GM18498 (cell line): ENCODE data around the gene THSD4.

Experiments used
- ATAC-seq: cut with Tn5 transposase; IDR thresholded peaks from one replicate; pipeline ENCODE4 v1.9.1; 2021; ENCODE audit warnings: mild to moderate bottlenecking, moderate library complexity; ENCODE audit not compliant: unreplicated experiment

THSD4 gene

DNA sequence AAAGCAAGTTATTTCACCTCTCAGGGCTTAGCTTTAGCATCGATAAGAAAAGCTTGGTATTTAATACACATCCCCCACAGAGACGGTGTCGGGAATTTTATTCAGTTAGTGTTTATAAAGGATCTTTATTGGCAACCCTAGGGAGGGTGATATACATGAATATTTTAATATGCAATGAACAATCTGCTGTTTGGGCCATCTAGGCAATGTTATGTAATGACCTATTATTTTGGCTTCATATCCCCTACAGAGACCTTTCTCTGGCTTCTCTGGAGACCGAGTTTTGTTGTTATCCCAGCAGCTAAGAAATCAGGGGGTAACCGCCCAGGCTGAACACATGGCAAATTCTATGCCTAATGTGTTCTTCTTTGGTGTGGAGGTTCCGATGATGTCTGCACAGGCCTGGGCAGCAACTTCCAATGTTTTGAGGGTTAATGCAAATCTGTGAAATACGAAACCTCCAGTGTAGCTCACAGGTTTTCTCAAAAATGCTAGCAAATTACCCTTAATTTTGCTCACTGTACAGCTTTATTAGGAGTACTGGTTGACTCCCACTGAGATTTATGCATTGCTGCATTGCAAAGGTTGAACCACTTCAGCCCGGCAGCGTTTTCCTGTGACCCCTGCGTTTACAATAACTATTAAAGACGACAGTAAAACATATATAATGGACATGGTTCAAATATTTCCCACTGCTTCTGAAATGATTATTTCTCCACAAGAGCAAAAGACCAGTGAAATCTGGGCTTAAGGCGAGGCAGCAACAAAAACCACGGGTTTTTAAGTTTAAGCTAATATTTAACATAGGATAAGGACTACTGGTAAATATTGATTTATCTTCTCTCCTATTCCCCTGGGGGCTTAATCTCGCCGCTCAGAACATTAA, 396.8 kb downstream of the THSD4 start:
- no peak for ATAC-seq

DNA sequence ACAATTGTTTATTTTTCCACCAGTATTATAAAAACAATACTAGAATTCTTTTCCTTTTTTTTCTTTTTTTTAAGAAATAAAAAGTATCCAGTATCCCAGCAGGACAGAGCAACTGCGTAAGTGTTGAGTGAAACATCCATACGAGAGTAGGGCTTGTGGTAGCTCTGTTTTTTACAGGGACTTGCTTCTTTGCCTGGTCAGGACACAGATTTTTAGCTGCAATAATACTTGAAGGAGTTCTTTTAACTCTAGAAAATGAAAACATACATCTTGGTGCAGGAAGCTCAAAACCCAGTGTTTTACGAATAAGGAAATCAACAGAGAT, 397.4 kb downstream of the THSD4 start:
- no peak for ATAC-seq

DNA sequence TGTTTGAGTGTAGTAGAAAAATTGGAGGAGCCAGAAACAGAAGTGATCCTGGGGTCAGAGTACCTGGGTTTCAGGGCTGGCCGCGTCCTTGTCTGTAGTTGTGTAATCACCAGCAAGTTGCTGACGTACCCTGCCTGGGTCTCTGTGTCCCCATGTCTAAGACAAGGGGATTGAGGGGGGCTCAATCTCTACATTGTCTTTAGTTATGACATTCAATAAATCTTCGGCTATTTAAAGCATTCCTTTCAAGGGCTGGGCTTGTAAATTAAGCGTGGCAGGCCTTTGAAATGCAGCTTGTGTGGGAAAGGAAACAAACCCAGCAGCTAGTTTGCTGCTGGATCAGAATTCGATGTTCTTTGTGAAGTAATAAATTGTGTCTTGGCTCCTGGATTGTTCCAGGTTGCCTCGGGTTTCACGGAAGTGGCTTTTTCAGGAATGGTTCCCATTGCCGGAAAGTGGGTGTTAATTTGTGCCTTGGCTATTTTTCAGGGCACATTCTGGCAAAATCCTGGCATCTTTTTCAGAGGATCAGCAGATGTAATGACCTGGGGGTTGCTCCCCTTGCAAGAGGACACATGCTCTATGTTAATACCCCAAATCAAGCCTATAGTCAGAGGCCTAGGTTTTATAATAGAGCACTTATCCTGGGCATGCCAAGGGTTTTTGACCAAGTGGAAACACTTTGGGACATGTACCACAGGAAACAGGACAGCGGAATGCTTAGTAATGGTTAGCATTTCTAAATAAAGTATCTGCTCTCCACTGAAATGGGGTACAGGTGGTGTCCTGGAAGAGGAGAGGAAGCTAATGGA, 400.3 kb downstream of the THSD4 start:
- ATAC-seq, result no peak

DNA sequence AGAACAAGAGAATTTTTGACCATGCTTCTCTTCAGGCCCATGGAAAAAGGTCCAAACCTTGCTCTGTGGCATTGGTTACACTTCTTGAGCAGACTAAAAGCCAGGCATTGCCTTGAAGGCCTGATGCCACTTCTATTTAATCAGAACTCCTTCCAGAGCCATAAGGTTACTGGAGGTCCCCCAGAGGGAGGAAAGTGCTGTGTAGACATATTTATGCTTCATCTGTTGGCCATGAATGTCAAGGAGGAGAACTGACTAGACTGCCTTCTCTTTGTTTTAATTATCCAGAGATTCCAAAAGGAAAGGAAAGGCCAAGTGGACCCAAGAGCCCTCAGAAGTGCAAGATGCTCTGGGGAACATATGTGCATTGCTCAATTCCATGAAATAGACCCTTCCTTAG, 402.5 kb downstream of the THSD4 start:
- ATAC-seq, result no peak

DNA sequence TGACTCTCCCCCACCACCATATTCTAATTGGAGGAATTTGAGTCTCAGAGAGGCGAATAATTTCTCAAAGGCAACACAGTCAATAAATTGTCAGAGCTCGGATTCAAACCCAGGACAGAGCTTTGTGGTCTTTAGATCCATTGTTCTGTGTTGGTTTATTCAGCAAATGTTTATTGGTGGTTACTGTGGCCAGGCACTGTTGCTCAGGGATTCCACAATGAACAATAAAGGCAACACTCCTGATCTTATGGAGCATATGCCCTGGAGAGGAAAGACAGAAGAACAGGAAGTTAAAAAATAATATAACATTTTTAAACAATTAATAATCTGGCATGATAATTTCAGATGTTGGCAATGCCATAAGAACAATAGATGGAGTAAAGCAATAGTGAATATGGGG, 403.4 kb downstream of the THSD4 start:
- ATAC-seq, result no peak

DNA sequence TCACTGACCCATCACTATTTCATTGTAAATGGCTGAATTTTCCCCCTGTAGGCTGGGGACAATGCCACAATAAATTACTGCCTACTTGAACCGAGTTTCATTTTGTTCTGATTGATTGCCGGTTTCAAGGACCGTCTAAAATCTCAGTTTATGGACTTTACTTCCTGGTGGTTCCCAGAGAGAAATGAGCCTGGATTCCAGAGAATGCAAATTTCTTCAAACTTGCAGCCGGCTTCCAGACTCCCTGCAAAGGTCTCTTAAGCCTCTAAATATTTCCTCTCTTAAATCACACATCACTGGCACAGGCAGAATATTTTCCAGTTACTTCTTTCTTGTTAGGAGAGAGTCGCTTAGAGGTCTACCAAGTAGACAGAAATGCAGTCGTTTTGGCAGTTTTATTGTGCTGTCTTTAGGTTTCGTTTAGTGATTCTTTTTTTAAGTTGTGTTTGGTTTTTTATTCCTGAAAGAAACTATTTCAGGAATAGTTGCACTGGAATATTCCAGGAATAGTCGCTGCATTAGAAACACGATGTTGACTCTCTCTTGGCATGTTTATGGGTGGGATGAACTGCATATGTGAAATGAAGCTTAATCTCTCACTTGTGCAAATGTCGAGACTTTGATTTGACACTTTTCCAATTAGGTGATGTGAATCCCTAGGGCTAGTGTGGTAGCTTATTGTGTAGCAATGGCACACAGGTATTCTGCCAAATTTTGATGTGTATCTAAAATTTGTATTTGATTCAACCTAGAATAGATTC, 411.0 kb downstream of the THSD4 start:
- no peak for ATAC-seq

DNA sequence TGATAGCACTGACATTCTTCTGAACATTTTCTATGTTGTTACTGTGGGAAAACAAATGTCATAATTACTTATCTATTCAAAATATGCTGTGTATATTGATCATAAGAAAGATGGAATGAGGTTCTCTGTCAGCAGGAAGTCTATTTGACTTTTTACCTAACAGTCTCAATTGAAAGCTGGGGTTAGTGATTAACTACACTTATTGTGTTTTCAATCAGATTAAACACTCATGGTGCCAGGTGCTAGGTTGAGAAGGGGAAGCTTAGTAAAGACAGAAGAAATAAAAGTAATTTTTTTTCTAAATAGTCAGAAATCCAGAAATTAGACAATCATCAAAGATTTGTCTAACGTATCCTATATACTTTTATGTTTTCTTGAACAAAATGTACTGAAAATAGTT, 414.1 kb downstream of the THSD4 start:
- no peak for ATAC-seq

DNA sequence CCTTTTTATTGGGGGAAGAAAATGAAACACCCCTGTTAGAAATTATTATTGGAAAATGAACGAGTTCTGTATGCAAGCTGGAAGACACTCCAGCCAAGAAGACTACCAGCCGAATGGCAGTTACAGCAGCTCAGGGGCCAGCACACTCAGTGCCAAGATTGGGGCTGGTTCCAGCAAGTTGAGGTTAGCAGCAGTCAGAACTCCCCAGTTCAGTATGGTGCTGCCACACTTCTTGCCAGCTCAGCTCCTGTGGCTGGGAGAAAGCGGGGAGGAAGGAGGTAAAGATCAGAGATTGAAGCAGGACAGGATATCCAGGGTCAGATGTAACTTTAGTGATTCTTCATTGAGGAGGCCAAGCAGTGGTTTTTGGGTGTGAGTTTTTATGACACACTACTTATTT, 414.8 kb downstream of the THSD4 start:
- no peak for ATAC-seq

DNA sequence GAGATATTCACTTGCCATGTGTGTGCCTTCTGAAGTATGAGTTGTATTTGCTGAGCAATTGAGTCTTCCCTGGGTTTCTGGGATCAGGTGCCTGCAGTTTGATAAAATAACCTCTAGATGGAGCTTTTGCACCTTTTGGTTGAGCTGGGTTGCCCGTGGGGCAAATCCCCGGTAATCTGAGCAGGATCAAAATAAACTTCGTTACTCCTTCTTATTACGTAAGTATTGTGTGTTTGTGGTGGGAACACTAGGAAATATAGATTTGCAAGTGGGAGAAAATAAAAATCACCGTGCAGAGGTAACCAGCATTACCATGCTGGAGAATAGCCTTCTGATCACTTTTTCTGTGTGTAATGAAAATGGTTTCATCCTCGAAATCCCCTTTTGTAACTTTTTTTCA, 417.7 kb downstream of the THSD4 start:
- no peak for ATAC-seq

DNA sequence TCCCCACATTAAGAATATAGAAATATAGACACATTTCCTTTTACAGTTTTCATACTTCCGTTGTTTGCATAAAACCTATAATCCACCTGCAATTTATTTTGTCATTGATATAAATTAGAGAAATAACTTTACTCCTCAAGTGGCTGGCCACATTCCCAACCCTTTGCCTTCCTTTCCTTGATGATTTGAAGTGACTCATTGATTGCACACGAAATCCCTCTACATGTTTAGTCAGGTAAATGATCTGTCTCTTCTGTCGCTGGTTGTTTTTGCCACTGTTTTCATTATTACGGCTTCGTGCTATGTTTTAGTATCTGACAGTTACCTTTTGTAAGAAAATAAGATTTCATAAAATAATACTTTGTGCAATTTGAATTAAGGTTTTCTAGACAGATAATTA, 422.9 kb downstream of the THSD4 start:
- ATAC-seq, result no peak

DNA sequence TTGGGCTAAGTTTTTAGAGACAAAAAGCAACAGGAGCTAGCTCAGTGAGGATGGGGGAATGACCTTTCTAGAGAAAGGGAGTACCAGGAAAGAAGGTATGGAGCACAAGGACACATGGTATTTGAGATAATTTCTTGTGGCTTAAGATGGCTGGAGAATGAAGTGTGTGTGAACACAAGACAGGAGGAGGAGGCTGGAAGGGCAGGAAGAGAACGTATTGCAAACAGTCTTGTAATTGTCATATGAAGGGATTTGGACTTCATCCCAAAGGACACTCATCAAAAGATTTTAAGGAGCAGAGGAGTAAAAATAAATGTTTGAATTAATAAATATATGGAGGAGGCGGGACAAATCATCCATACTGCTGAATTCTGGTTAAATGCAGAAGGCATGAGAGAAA, 426.5 kb downstream of the THSD4 start:
- no peak for ATAC-seq

DNA sequence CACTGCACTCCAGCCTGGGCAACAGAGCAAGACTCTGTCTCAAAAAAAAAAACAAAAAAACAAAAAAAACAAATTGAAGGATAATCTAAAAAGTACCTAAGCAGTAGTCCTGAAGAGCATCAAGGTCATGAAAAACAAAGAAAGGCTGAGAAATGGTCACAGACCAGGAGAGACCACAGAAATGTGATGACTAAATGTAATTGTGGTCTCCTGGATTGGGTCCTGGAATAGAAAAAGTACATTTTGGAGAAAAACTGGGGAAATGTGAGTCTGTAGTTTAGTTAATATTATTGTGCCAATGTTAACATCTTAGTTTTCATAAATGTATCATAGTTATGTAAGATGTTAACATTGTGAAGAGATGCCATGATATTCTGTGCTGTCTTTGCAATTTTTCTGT, 427.6 kb downstream of the THSD4 start:
- no peak for ATAC-seq

DNA sequence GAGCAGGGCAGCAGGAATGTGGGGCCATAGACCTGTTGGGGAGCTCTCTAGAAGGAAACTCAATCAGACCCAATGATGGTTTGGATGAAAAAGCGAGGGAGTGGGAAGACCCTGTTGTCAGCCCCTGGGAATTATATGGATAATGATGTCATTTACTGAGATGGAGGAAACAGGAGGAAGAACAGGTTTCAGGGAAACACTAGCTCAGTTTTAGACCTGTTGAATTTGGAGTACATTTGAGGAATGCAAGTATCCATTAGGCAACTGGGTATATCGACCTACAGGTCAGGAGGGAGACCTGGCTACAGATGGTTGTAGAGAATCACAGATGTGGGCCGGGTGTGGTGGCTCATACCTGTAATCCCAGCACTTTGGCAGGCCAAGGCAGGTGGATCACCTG, 428.1 kb downstream of the THSD4 start:
- no peak for ATAC-seq

DNA sequence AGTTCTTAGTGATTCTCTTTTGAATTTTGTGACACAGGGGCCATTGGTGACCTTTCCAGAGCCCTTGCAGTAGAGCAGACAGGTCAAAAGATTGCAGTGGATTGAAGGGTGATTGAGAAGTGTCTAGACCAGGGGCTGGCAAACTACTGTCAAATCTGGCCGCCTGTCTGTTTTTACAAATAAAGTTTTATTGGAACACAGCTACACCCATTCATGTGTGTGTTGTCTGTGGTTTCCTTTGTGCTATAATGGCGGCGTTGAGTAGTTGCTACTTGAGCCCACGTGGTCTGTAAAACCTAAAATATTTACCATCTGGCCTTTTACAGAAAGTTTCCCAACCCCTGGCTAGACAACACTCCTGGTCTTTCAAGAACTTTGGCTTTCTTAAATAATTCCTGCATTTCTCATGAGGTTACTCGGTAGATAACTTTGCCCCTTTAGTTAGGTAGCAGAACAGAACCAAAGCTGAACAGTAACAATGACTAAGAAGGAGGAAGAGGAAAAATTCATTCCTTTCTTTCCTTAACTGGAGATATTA, 430.0 kb downstream of the THSD4 start:
- ATAC-seq, result no peak

DNA sequence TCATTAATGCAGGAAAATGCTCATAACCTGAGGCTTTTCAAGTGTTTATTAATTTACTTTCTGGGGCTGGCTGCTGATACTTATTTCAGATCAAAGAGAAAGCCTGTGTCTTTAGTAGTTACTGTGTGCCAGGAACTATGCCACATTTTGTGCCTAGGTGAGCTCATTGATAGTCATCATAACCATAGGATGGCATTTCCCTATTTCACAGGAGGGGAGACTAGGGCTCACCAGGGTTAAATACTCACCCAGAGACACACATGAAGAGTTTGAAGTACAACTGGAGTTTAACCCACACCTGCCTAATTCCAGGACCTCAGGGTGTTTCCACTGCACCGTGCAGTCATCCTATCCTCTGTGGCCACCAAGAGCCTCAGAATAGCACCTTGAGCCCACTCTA, 430.7 kb downstream of the THSD4 start:
- ATAC-seq, result no peak

DNA sequence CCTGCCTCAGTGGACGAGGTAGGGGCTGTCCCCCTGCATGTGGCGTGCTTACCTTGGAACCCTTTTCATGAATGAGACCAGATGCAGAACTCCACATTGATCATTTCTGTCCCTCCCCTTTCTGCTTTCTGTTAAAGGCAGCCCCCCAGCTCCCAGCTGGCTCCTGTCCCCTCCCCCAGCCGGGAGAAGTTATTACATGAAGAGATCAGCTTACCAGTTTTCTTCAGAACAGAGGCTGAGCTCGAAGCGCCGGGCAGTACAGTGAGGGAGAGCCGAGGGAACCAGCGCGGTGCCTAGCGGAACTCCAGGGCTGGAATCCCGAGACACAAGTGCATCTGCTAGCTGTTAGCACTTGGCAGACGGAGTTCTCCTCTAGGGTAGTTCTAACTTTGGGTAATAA, 431.7 kb downstream of the THSD4 start:
- no peak for ATAC-seq

DNA sequence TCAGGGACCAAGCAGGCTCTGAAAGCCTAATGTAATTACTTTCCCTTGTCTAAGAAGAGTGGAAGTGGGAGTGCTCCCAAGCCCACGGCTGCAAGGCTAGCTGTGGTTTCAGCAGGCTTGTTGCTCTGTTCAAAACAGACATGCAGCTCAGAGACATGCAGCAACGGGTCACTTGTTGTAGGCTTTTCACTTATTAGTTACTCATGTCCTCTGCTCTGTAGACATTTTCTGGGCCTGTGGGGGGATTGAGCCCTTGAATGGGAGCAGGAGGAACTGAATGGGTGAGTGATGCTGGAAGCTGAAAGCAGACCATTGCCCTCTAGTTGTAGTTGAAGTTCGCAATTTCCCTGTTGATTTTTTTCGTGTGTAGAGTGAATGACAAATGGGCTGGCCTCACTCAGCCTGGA, 433.1 kb downstream of the THSD4 start:
- ATAC-seq, result no peak

DNA sequence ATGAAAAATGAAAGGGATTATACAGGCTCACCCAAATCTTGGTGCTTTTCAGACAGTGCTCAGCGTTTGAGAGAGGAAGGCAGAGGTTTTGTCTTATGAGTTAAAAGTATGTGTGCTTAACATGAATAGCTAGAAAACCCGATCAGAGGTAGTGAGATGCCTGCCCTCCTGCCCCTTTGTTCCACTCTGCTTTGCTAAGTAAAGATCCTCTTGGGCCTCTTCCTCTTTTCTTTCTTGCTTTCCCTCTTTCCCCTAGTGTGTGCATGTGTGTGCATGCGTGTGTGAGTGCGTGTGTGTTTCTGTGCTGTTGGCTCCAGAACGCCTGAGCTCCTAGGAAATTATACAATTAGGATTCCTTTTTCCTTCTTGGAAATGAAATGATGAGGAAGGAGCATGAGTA, 433.8 kb downstream of the THSD4 start:
- ATAC-seq, result no peak

DNA sequence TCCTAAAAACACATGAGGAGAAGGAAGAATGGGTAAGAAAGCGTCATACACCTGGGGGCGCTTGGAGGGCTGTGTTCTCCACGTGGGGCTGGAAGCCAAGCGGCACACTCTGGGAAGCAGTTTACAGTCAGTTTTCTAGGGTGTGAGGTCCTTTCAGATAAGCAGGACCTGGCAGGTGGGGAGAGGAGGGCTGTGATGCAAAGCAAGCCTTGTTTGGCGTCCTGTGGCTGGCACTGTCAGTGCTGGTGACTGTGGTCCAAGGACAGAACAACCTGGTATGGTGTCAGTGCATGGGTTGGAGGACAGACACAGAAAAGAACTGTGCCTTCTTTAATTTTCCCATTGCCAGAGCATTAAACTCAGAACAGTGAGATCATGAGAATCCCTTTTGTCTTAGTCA, 434.4 kb downstream of the THSD4 start:
- no peak for ATAC-seq

DNA sequence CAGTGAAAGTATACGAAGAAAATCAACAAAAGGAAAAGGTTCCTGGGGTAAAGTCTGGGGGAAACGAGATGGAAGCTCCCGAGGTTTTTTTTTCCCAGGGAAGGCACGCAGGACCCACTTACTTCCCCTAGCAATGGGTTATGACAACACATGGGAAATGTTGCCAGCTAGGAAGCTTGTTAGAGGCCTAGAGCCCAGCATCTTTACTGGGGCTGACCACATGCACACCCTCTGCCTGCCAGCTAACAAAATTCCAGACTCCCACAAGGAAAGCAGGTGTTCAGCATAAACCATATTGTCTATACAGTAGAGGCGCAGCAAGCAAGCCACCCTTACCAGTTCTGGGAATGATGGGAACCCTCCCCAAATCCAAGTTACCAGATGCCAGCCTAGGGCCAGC, 436.3 kb downstream of the THSD4 start:
- ATAC-seq, result no peak

DNA sequence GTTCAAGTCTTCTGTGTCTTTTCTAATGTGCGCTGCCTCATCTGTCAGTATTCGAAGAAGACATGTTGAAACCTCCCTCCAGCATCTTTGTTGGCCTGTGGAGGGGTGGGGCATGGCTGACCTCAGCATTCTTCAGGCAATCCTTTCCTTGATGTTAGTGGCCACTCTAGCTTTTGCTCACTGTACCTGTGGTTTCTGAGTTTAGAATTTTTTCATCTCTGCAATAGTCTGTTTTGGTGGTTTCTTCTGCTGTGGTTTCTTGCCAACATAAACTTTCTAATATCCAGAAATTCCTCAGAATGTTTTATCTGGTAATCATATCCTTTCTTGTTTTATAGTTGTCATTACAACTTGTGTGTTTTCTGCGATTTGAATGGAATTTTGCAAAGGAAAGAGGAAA, 443.8 kb downstream of the THSD4 start:
- no peak for ATAC-seq
